Thyroid gland (tissue), 4 donors: Measurements from ENCODE around the gene FCHO1. TPM values are rescaled to one million over a fixed set of nuclear protein-coding genes. Genes with fewer than 3 reads are reported as not detected.
A peak's percentile ranks its signal among the peaks of the same experiment; 100 is the strongest.

ENCODE experiments used
- DNase-seq, 2 donors: peaks; one replicate each; pipeline ENCODE4 v3.0.0-alpha.2; 2019
- H3K27ac ChIP-seq, 3 donors: fragments of 200-600 bp; sonication (generic); 1 replicate in 2 of 3; 2 replicates in 1 of 3; pipeline ENCODE4 v1.5.1; 2016 to 2019; ENCODE audit warnings: mild to moderate bottlenecking in 1 of 3, moderate library complexity in 1 of 3
- H3K27me3 ChIP-seq: fragments of 200-600 bp; sonication (generic); one replicate; pipeline ENCODE4 v1.5.1; 2019
- H3K36me3 ChIP-seq, 2 donors: fragments of 200-600 bp; sonication (generic); one replicate each; pipeline ENCODE4 v1.5.1; 2016 to 2019
- H3K4me1 ChIP-seq, 2 donors: fragments of 200-600 bp; sonication (generic); one replicate each; pipeline ENCODE4 v1.5.1; 2017 to 2019
- H3K4me3 ChIP-seq, 3 donors: fragments of 200-600 bp; sonication (generic); replicated peaks in 1 of 3; 1 replicate in 2 of 3; 2 replicates in 1 of 3; pipeline ENCODE4 v1.5.1; 2016; ENCODE audit warnings: mild to moderate bottlenecking in 1 of 3
- H3K9me3 ChIP-seq: fragments of 200-600 bp; sonication (generic); one replicate; pipeline ENCODE4 v1.5.1; 2017
- CTCF ChIP-seq, 6 experiments: fragments of 200-600 bp in 3 of 6; fragments of 450-650 bp in 3 of 6; sonication (generic) in 3 of 6; IDR thresholded peaks; one replicate each; pipeline ENCODE4 v1.5.1; 2016 to 2019; ENCODE audit warnings: antibody characterized with exemption in 6 of 6, mild to moderate bottlenecking in 2 of 6, inconsistent platforms in 1 of 6, moderate library complexity in 1 of 6
- POLR2A ChIP-seq, 2 donors: fragments of 450-650 bp; IDR thresholded peaks; one replicate each; pipeline ENCODE4 v1.6.1; 2017; ENCODE audit warnings: antibody characterized with exemption in 2 of 2, mild to moderate bottlenecking in 2 of 2, moderate library complexity in 1 of 2
- WGBS, 2 donors: methylation state at CpG; one replicate each; pipeline ENCODE4 v1.1.5; 2017; 5-methylcytosine and 5-hydroxymethylcytosine counted together
- intact Hi-C: fragments of 100-400 bp; cut with DNase I; formaldehyde crosslinking; loops from one replicate; pipeline ENCODE4 v1.15.1; 2023
- total RNA-seq, 4 donors: library from RNA; depleted of rRNA; stranded (reverse); fragments of >200 nt; gene quantifications; one replicate each; pipeline ENCODE4 v1.2.3, GENCODE V29; 2016

Gene FCHO1
- total RNA-seq, 4 donors from 2014 or later = 0.40 to 1.6 (median 0.67) TPM; not detected in 1

- WGBS, 2 donors = 52 to 55% methylated on average over 6 of the region's 6 CpGs
- Histone ChIP-seq H3K4me1 (no peaks in the 10 kb centered on the region), H3K4me3 (no peak overlapping the region), H3K36me3 (no peaks in the 10 kb centered on the region), H3K27ac (no peak overlapping the region), H3K27me3 (no peaks in the 10 kb centered on the region), H3K9me3 (no peaks in the 10 kb centered on the region)
- intact Hi-C loops = no loop called here
- no peak for DNase-seq
- no peak for TF ChIP-seq POLR2A (IDR thresholded peaks at IDR 0.05)
- no peak for TF ChIP-seq CTCF (IDR thresholded peaks at IDR 0.05)
Measured at GRCh38 chr19:17711851-17712250, 39.4 kb upstream of the FCHO1 start.

GRCh38 chr19:17716309-17716929 lies 34.9 kb upstream of the FCHO1 start:
- Histone ChIP-seq H3K27ac (no peak overlapping the region), H3K4me3 (no peak overlapping the region), H3K27me3 (no peaks in the 10 kb centered on the region), H3K4me1 (peaks cover 22 to 27% of the 10 kb centered on the region in 2 donors), H3K36me3 (no peaks in the 10 kb centered on the region), H3K9me3 (no peaks in the 10 kb centered on the region)
- 61 to 70% methylated on average over 3 to 4 of the region's 4 CpGs for WGBS, 2 donors
- DNase-seq = no peak
- TF ChIP-seq POLR2A (IDR thresholded peaks at IDR 0.05) (no peak), CTCF (IDR thresholded peaks at IDR 0.05) (no peak)
- intact Hi-C loops = no loop called here

GRCh38 chr19:17718550-17718946 lies 32.7 kb upstream of the FCHO1 start:
- WGBS, 2 donors = 62 to 64% methylated on average over 4 of the region's 4 CpGs
- H3K27ac ChIP-seq = no peak overlapping the region

GRCh38 chr19:17718947-17719711 lies 32.1 kb upstream of the FCHO1 start, which contains the start of gene MAP1S:
MAP1S (plus strand) TSS chr19:17719480; CDS start chr19:17719503, 23 bp downstream.
- H3K4me3 ChIP-seq = peak within 1 kb of the TSS; percentile 69 to 93 (median 81)
- WGBS, 2 donors = 3 to 7% methylated on average over 15 to 29 of the region's 53 CpGs
- no peaks in the 10 kb centered on the region for H3K9me3 ChIP-seq
- H3K4me1 ChIP-seq = peaks cover 22 to 43% of the 10 kb centered on the region in 2 donors
- H3K36me3 ChIP-seq = no peaks in the 10 kb centered on the region
- no peak for TF ChIP-seq CTCF (IDR thresholded peaks at IDR 0.05)
- TF ChIP-seq POLR2A (IDR thresholded peaks at IDR 0.05) = peak in 1 of 2 donors; percentile 68
- peak; percentile 39 to 47 for DNase-seq
- intact Hi-C loops = no loop called here
- no peaks in the 10 kb centered on the region for H3K27me3 ChIP-seq
- H3K27ac ChIP-seq = peak within 1 kb of the TSS in 2 of 3 donors; percentile 44 to 66

More at GRCh38 chr19:17718550-17718946, 32.7 kb upstream of the FCHO1 start:
- intact Hi-C loops = no loop called here
- DNase-seq = no peak
- no peaks in the 10 kb centered on the region for H3K36me3 ChIP-seq
- H3K4me3 ChIP-seq = no peak overlapping the region
- no peaks in the 10 kb centered on the region for H3K27me3 ChIP-seq
- H3K4me1 ChIP-seq = peaks cover 22 to 43% of the 10 kb centered on the region in 2 donors
- TF ChIP-seq POLR2A (IDR thresholded peaks at IDR 0.05) (no peak), CTCF (IDR thresholded peaks at IDR 0.05) (no peak)
- H3K9me3 ChIP-seq = no peaks in the 10 kb centered on the region
